ENCODE measurements around the gene PIK3CB. TPM values are rescaled to one million over a fixed set of nuclear protein-coding genes. Genes with fewer than 3 reads are reported as not detected.

Gene PIK3CB
- 10 to 100 TPM; 12.6 to 18.3 (median 15.8) TPM for total RNA-seq (2021; fragmentation: NEBNext Ultra II Directional; extraction: Animal tissue kit (Norgen Biotek cat#: 25700))
- long read RNA-seq, full-length matches to known transcripts = 1 of 6 reads
- long read RNA-seq, partial matches to known transcripts = 3 of 6 reads
- long read RNA-seq, other reads (novel, unspliced or antisense) = 2 of 6 reads

DNA sequence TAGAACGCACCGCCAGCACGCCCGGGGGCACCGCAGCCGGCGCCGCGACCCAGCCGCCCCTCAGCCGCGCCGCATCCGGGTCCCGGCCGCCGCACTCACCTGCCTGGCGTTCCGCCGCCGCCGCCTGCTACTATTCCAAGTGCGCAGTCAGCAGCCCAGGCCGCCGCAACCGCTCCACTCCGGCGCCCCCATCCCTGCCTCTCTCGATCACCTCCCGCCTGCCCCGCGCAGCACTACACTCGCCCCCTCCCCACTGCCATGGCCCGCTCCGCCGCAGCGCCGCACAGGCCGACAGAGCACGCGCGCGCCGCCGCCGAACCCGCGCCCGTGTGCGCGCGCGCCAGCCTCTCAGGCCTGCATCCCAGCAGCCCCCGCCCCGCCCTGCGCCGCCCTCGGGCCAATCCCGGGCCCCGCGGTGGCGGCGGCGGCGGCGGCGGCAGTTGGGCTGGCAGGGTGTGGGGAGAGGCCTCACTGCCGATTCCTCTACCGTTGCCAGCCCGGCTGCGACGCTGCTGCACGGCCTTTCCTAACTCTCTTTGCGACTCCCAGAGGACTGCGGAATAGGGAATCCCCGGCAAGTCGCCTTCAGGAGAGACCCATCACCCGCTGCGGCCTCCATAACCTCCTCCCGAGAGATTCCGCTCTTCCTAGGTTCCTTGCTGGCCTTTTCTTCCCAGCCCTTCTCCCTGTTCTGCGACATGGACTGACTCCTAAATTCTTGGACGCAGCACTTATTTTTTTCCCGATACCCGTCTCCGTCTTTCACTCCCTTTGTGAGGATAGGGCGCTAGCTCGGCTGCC, at the start of gene PIK3CB:
Gene PIK3CB, minus strand, starts transcription at position 333 of the 801 bp plus-strand sequence. CDS start 75,585 bp downstream, outside the sequence.
- peaks cover 7% of the 10 kb centered on the region; the same call in 1 of the 2 replicates for H3K36me3 Mint-ChIP-seq (ENCODE audit: low read depth)
- H3K27ac Mint-ChIP-seq = peak within 1 kb of the TSS; percentile 95
- H3K9me3 Mint-ChIP-seq = no peaks in the 10 kb centered on the region
- peaks cover 17% of the 10 kb centered on the region for H3K4me1 Mint-ChIP-seq (ENCODE audit: low read depth)
- peak; percentile 78 for DNase-seq
- no peaks in the 10 kb centered on the region; the same call in none of the 2 replicates for H3K27me3 Mint-ChIP-seq (ENCODE audit: insufficient read depth)
- H3K4me3 Mint-ChIP-seq = peak within 1 kb of the TSS; percentile 90
- TF ChIP-seq, protein P1, sequence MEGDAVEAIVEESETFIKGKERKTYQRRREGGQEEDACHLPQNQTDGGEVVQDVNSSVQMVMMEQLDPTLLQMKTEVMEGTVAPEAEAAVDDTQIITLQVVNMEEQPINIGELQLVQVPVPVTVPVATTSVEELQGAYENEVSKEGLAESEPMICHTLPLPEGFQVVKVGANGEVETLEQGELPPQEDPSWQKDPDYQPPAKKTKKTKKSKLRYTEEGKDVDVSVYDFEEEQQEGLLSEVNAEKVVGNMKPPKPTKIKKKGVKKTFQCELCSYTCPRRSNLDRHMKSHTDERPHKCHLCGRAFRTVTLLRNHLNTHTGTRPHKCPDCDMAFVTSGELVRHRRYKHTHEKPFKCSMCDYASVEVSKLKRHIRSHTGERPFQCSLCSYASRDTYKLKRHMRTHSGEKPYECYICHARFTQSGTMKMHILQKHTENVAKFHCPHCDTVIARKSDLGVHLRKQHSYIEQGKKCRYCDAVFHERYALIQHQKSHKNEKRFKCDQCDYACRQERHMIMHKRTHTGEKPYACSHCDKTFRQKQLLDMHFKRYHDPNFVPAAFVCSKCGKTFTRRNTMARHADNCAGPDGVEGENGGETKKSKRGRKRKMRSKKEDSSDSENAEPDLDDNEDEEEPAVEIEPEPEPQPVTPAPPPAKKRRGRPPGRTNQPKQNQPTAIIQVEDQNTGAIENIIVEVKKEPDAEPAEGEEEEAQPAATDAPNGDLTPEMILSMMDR (IDR thresholded peaks at IDR 0.05) = peak; percentile 33

DNA sequence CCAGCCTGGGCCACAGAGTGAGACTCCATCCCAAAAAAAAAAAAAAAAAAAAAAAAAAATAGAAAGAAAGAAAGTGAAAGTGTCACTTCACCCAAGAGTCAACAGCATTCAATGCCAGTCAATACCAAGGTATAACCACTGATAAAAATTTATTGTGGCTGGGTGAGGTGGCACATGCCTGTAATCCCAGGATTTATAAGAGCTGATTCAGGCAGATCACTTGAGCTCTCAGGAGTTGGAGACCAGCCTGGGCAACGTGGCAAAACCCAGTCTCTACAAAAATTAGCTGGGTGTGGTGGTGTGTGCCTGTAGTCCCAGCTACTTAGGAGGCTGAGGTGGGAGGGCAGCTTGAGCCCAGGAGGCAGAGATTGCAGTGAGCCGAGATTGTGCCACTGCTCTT, 46.5 kb upstream of the PIK3CB start:
- TF ChIP-seq, protein P1 (IDR thresholded peaks at IDR 0.05) = no peak
- Mint-ChIP-seq H3K9me3 (peaks cover 2% of the 10 kb centered on the region; the same call in 1 of the 2 replicates), H3K4me1 (ENCODE audit: low read depth) (no peaks in the 10 kb centered on the region), H3K4me3 (no peak overlapping the region), H3K27me3 (ENCODE audit: insufficient read depth) (no peaks in the 10 kb centered on the region), H3K36me3 (ENCODE audit: low read depth) (0 out of 2 replicates have a peak, but pooled peaks cover 2% of the 10 kb centered on the region), H3K27ac (no peak overlapping the region)
- no peak for DNase-seq

DNA sequence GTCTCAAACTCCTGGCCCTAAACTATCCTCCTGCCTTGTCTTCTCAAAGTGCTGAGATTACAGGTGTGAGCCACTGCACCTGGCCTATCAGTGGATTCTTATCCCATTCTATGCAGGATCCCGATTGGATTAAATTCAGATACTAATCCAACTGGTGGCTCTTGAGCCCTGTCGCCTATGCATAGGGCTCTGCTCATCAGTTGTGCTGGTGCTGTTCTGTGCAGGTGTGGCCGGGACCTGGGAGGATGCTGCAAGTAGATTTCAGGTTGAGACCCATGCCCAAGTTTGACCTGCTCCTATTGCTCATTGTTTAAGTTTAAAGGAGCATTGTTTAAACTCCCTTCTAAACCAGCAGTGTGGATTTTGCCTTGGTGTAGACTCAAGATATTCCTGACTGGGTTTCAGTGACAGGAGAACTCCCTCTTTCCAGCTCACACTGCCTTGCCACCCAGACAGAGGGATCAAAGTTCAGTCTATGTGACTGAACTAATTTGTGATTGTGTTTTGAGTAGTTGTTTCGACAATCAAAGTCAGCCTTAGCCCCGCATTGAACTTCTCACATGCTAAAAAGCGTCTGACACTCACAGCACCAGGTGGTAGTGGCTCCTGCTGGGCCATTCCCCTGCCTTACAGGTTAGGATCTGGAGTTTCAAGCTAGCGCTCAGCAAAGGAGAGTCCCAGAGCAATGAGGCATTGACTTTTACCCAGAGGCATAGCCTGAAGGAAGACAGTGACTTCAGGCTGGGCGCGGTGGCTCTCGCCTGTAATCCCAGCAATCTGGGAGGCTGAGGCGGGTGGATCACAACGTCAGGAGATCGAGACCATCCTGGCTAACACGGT, 45.0 kb upstream of the PIK3CB start:
- Mint-ChIP-seq H3K9me3 (peaks cover 11% of the 10 kb centered on the region), H3K27me3 (ENCODE audit: insufficient read depth) (no peaks in the 10 kb centered on the region), H3K36me3 (ENCODE audit: low read depth) (0 out of 2 replicates have a peak, but pooled peaks cover 9% of the 10 kb centered on the region), H3K27ac (no peak overlapping the region), H3K4me1 (ENCODE audit: low read depth) (no peaks in the 10 kb centered on the region; the same call in 1 of the 2 replicates), H3K4me3 (no peak overlapping the region)
- DNase-seq = no peak
- TF ChIP-seq, protein P1 (IDR thresholded peaks at IDR 0.05) = no peak

DNA sequence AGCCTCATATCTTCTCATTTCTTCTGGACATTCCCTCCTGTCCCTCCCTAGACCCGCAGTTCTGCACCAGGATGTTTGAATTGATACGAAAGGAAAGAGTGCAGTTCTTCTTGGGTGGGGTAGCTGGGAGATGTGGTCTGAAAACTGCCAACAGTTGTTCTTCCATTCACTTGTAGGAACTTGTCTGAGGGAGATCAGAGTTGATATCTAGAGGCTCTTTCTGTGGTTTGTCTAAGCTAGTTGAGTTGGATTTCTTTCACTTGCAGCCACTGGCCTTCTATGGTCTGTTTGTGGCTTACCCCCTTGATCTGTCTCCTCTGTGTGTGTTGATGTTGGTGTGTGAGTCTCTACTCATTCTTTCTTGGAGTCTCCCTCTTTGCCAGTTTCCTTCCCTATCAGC, 42.5 kb upstream of the PIK3CB start:
- TF ChIP-seq, protein P1 (IDR thresholded peaks at IDR 0.05) = no peak
- no peak overlapping the region for H3K4me3 Mint-ChIP-seq
- no peak for DNase-seq
- H3K9me3 Mint-ChIP-seq = peaks cover 11% of the 10 kb centered on the region
- no peaks in the 10 kb centered on the region; the same call in 1 of the 2 replicates for H3K4me1 Mint-ChIP-seq (ENCODE audit: low read depth)
- H3K27me3 Mint-ChIP-seq (ENCODE audit: insufficient read depth) = no peaks in the 10 kb centered on the region
- H3K36me3 Mint-ChIP-seq (ENCODE audit: low read depth) = 0 out of 2 replicates have a peak, but pooled peaks cover 14% of the 10 kb centered on the region
- H3K27ac Mint-ChIP-seq = no peak overlapping the region

Data from HFFc6 (cell line).